ENCODE measurements around the gene GSS.

Gene GSS

GRCh38 chr20:34977365-34978091, 21.9 kb upstream of the GSS start:
- no peak for DNase-seq

DNA sequence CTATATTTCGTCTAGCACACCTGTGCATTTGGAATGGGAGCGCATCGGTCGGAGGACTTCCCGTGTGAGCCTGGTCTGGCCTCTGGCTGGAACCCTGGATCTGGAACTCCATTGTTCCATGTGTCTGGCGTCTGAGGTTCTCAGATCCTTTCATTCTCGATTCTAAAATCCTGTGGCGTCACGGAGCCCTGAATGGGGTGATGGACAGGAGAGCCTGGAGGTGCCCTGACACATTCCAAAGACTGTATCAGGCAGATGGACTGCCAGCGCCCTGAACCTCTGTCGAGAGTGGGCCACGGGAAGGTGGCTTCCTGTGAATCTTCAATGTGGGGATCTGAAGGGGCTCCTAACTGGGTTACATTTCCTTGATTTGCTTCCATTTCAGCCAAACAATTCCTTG, 20.7 kb upstream of the GSS start:
- DNase-seq, result no peak

- no peak for DNase-seq
Observed at GRCh38 chr20:34974246-34974645, 18.6 kb upstream of the GSS start.

- DNase-seq, result no peak
Observed at GRCh38 chr20:34971561-34972235, 16.1 kb upstream of the GSS start.

GRCh38 chr20:34970846-34971560, 15.4 kb upstream of the GSS start:
- DNase-seq, result no peak

GRCh38 chr20:34970193-34970840, 14.7 kb upstream of the GSS start:
- no peak for DNase-seq

- no peak for DNase-seq
Observed at GRCh38 chr20:34968042-34968775, 12.6 kb upstream of the GSS start.

DNA sequence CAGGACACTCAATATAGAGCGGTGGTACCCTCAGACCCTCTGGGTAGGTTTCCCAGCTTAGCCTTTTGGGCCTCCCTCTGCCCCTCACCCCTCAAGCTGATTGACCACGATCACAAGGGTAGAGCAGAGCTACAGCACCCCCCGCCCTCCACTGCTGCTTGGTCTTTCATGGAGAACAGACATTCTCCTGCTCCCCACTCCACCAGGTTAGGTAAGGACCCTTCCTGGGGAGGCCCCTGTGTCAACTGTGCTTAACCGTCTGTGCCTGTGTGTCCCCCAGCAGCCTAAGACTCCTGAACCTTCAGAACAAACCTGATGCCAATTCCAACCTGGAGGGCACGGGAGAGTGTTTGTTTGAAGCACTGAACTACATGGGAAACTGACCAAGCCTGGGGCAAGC, 11.8 kb upstream of the GSS start:
- no peak for DNase-seq

DNA sequence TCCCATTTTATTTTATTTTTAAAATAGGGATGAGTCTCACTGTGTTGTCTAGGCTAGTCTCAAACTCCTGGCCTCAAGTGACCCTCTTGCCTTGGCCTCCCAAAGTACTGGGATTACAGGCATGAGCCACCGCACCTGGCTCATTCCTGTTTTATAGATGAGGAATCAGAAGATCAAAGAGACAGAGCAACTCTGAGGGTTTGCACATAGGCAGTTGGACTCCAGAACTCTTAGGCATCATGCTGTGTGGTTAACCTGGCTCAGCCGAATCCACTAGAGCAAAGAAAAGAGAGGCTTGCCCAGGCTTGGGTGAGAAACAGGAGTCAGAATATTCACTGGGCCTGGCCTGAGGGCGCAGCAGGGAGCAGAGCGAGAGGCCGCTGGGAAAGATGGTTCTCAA, 9.4 kb upstream of the GSS start:
- DNase-seq, result no peak

- no peak for DNase-seq
Observed at GRCh38 chr20:34964486-34964885, 8.9 kb upstream of the GSS start.

DNA sequence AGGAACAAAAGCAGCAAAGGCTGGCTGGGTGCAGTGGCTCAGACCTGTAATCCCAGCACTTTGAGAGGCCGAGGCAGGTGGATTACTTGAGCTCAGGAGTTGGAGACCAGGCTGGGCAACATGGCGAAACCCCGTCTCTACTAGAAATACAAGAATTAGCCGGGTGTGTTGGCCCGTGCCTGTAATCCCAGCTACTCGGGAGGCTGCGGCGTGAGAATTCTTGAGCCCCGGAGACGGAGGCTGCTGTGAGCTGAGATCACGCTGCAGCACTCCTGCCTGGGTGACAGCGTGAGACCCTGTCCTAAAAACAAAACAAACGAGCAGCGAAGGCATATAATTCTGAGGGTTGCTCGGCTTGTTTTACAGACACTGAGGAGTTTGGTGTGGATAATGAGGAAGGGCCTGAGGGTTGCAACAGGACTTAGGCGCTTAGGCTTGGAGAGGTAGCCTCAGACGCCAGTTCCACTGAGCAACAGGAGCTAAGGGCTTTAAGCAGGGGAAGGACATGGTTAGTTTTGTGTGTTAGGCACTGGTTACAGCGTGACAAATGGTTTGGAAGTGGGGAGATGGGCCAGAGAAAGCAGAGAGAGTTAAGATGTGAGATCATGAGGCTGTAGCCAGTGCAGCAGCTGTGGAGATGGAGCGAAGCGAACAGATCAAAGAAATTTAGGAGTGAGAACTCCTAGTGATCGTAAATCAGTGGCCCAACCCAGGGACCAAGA, 1.3 kb upstream of the GSS start:
- DNase-seq, result no peak

DNA sequence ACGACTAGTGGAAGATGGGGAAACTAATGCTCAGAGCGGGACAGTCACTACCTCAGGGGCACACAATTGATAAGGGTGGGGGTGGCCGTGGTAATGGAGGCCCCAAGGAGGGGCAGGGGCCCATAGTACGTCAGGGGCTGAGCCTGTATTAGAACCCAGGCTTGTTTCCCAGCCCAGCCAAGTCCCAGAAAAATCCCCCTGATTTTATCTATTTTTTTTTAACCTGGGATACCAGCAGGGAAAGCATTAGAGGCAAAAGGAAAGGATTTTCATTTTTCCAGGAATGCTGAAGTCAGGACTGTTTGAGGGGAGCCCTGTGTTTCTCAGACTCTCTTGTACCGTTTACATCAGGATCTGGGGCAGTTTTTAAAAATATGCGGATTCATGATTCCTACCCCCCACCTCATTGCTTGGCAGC, 444 bp upstream of the GSS start:
- no peak for DNase-seq

- peak in 1 of 3 donors; percentile 48 for DNase-seq
Observed at GRCh38 chr20:34954904-34955230, 739 bp downstream of the GSS start.

DNA sequence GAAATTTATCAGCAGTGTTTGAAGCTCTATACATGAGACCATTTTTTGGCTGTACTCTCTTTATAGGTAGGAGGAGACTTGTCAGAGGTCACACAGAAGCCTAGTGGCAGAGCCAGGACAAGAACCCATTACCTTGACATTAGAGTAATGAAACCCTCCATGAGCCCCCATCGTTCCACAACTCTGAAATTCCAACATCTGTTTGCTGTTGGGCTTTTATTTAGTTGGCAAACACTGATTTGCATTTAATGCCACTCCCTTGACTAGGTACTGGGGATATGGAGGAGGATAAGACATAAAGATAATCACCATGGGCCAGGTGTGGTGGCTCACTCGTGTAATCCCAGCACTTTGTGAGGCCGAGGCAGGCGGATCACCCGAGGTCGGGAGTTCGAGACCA, 1.6 kb downstream of the GSS start:
- DNase-seq, result no peak

DNA sequence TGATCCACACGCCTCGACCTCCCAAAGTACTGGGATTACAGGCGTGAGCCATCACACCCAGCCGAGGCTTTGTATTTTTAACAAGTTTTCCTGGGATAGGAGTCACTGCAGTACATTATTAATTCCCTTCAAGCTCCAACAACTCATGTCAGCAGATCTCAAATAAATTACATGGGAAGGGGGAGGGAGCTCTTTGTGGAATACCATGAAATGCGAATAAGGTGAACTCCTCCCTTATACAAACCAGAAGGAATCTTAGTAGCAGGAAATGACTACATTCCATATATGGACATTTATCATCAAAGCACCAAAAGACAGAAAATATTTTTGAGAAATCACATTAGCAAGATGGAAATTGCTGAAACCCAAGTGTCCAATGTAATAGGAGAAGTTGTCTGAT, 2.9 kb downstream of the GSS start:
- DNase-seq, result no peak

GRCh38 chr20:34951652-34952051, 4.0 kb downstream of the GSS start:
- DNase-seq, result no peak

- DNase-seq, result no peak
Observed at GRCh38 chr20:34951252-34951651, 4.4 kb downstream of the GSS start.

GRCh38 chr20:34949120-34949519, 6.5 kb downstream of the GSS start:
- DNase-seq, result no peak

DNA sequence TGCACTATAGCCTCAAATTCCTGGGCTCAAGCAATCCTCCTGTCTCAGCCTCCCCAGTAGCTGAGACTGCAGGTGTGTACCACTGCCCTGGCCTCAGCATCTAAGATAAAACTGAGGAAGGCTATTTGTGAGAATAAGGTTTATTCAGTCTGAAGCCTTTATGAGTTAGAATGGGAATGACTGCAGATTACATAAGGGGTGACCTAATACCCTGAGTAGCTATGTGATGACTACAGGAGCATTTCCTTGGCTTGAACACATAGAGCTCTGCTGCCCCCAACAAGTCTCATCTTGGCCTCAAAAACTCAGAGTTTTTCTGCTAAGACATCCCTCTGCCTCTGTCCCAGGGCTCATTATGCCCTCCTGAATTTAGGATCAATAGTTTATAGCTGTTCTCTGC, 7.6 kb downstream of the GSS start:
- DNase-seq, result peak; percentile 36 to 51 (median 39)

- DNase-seq, result no peak
Observed at GRCh38 chr20:34947336-34947735, 8.3 kb downstream of the GSS start.

DNA sequence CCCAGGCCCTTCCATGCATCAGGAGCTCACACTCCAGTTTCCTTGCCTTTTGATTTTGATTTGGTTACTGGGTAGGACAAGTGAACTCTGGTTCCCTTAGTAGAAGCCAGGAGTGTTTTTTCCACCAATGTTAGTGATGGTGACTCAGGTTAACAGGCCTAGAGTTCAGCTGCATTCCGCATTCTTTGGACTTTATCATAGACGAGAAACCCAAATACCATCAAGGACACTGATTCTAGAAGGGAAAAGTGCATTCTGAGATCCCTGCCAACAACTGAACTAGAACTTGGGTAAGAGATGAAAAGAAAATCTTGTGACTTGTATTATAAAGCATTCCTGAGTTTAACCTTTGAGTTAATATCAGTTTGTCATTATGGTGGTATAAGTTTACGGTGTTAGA, 8.9 kb downstream of the GSS start:
- no peak for DNase-seq

Data from suppressor macrophage treated with lipopolysaccharide for 1 hour (primary cell).